ENCODE results near the gene MOB1B.
A peak's percentile ranks its signal among the peaks of the same experiment; 100 is the strongest.
"Not testable (repeated sequence)": the region's sequence is repeated elsewhere in the genome, so short reads cannot be mapped to it uniquely, and the experiment has no call there.

MOB1B gene

DNA sequence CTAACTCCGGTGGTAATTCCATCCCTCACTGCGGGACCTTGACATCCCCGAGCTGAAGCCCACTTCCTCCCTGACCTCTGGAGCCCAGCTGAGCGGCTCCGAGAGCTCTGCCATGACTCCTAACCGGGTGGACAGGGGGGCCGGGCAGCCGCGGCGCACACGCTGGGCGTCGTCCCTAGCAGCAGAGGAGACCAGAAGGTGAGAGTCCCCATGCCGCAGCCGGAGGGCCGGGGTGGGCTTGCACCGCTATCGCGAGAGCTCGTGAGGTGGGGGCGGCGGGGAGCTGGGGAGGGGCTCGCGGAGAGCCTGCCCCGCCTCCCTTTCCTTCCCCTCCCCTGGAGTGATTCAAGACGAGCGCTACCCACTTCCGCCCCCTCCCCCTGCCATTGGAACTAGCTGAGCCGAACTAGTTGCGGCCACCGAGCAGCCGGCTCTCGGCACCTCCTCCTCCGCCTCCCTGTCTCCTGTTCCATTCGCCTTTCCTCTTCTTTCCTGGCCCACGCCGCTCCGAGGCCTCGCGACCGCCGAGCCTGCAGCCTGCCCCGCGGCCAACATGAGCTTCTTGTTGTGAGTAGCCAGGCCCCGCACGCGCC is at the start of gene MOB1B:
Gene MOB1B (plus strand): TSS at position 386 of the 593 bp plus-strand sequence. CDS start 168 bp downstream, at position 554.
- peak; percentile 68 for DNase-seq

DNA sequence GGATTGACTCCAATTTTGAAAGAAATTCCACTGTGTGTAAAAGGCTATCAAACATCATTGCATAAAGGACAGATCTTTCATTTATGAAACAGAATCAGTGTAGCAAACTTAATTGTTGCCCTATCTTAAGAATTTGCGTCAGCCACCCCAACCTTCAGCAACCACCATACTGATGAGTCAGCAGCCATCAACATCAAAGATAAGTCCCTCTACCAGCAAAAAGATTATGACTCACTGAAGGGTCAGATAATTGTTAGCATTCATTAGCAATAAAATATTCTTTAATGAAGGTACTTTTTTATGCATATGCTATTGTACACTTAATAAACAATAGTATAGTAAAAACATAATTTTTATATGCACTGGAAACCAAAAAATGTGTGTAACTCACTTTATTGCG is 46.7 kb upstream of the MOB1B start:
- no peak for DNase-seq

DNA sequence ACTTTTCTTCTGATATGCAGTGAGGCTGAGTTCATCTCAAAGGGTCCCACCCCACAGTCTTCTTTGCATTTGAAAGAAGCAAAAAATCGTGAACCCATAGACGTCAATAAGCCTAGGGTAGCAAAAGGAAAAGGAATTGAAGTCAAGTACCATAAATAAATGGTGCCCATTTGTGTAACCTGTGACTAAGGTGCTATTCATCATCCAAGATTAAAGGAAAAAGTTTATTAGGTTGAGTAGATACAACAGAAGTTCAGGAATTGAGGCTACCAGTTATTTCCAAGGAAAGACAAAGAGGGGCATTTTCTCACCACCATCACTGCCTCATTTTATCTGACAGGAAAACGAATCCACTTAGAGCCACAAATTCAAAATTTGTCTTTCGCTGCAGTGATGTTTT is 43.7 kb upstream of the MOB1B start:
- DNase-seq: no peak

- no peak for DNase-seq
Observed at GRCh38 chr4:70859066-70859465, 43.1 kb upstream of the MOB1B start.

DNA sequence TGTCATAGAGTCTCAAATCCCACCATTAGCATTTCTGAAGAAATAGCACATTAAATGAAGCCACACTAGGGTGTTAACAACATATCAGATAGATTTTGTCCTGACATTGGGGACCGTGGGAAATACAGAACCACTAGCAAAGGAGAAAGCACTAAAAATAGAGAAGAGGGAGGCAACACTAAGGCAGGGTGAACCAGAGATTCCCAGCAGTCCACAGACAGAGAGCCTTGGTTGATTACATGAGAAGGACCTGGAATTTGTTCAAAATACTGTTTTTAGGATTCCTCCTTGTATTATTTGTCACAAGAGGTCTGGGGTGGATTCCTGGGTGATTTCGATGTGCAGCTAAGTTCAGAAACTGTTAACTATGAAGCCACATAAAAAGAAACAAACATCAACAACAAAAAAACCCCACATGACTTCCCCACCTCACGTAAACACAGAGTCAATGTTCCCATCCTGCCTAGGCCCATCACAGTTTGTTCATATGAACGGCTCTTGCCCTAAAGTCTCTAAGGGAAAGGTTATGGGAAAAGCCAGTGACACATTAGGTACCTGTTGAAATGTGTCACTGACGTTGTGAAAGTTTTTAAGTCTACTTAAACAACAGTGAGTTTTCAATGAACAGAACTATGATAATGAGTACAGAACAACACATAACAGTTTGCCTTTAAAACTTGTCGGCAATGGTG is 38.9 kb upstream of the MOB1B start:
- no peak for DNase-seq

DNA sequence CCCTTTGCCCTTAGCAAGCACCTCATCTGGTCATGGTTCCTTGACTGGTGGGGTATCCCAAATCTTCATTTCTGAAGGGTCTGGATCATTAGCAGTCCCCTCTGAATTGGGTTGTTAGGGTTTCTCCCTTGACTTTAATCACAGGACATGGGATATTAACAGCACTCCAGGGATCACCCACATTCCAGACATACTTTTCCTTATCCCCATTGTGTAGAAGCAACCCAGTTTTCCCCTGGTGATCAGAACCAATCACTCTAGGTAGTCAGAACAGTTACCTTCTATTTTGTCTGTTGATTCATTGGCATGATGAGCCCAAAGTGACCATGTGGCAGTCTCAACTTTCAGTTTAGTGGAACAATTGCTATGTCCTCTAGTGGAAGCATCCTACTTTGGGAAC is 33.4 kb upstream of the MOB1B start:
- DNase-seq: no peak

GRCh38 chr4:70873216-70873615 is 29.0 kb upstream of the MOB1B start:
- no peak for DNase-seq

DNA sequence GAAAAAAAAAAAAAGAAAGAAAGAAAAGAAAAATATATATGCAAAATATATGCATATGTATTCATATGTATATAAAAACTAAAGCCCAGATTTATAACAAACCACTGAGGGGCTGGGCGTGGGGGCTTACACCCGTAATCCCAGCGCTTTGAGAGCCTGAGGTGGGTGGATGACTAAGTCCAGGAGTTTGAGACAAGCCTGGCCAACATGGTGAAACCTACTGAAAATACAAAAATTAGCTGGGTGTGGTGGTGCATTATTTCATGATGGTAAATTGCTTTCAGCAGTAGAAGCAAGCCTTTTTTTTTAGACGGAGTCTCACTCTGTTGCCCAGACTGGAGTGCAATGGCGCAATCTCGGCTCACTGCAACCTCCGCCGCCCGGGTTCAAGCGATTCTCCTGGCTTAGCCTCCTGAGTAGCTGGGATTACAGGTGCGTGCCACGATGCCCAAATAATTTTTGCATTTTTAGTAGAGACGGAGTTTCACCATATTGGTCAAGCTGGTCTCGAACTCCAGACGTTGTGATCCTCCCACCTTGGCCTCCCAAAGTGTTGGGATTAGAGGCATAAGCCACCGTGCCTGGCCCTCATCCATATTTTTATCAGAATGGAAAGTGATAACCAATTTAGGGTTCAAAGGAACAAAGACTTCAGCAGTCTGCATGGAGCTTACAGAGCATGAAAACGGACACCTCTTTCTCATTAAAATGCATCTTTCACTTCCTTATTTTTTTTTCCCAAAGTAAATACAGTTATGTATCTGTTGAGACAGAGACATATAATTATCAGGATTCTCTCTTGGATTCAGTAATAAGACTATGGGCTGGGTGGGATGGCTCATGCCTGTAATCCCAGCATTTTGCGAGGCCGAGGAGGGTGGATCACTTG is 27.7 kb upstream of the MOB1B start:
- no peak for DNase-seq

GRCh38 chr4:70877556-70877955 is 24.6 kb upstream of the MOB1B start:
- no peak for DNase-seq

GRCh38 chr4:70880739-70881138 is 21.4 kb upstream of the MOB1B start:
- no peak for DNase-seq

DNA sequence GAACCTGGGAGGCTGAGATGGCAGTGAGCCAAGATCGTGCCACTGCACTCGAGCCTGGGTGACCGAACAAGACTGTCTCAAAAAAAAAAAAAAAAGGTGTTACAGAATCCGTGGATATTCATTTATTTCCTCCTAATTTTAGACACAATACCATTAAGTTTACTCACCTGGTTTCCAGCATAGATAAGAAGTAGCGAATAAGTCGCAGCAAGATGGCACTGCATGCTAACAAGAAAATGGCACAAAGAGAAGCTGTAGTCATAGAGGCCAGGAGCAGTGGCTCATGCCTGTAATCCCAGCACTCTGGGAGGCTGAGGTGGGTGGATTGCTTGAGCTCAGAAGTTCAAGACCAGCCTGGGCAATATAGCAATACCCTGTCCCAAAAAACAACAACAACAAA is 17.0 kb upstream of the MOB1B start:
- DNase-seq: no peak

- no peak for DNase-seq
Observed at GRCh38 chr4:70892086-70892769, 9.9 kb upstream of the MOB1B start.

DNA sequence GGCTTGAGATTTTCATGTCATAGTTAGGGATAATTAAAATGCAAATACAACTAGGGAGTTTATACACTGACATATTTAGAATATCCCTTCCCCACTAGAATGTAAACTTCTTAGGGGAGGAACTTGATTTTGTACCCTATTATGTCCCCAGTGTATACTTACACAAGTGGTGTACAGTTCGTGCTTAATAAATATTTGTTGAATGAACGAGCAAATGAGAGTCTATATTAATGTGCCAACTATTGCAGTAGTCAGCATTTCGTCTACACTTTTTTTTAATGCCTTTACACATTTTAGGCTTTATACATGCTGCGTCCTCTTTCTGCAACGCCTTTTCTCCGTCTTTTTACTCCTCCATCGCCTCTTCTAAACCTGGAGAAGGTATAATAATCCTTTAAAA is 8.4 kb upstream of the MOB1B start:
- DNase-seq: no peak

- no peak for DNase-seq
Observed at GRCh38 chr4:70895405-70895804, 6.8 kb upstream of the MOB1B start.

DNA sequence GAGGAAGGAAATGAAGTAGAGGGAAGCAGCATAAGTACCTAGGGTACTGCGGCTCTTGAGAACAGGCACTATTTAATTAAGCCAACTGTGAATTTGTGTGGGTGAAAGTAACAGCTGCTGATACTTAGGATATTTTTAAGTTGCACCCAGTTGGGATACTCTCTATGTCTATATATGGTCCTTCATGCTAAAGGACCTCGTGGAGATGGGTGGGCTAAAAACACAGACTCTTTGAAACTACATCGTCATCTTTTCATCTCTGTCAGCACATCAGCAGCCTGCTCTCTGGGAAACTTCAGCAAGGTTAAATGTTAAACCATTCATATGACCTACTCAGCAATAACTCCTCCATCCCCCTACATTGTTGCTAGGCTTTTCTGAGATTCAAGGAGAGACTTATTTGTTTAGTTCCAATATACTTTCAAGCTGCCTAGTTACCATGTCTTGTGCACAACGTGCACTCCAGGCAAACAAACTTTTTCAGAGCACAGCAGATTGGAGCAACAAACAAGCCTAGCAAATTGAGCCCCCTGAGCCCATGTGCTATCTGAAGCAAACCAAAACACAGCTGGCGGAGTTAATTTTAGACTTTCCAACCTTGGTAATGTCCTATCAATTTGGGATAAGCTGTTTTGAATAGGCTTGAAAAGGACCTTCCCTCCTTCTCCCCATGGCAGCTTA is 6.2 kb upstream of the MOB1B start:
- no peak for DNase-seq

DNA sequence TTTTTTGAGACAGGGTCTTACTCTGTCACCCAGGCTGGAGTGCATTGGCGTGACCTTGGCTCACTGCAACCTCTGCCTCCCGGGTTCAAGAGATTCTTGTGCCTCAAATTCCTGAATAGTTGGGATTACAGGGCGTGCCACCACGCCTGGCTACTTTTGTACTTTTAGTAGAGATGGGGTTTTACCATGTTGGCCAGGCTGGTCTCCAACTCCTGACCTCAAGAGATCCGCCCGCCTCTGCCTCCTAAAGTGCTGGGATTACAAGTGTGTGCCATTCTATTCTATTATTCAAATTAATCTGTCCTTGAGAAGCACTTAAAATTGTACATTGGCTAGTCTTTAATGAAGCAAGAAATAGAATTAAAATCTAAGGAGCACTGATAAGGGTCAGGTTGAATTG is 3.6 kb upstream of the MOB1B start:
- not testable (repeated sequence) for DNase-seq

GRCh38 chr4:70901607-70901983 is 574 bp upstream of the MOB1B start:
- no peak for DNase-seq

DNA sequence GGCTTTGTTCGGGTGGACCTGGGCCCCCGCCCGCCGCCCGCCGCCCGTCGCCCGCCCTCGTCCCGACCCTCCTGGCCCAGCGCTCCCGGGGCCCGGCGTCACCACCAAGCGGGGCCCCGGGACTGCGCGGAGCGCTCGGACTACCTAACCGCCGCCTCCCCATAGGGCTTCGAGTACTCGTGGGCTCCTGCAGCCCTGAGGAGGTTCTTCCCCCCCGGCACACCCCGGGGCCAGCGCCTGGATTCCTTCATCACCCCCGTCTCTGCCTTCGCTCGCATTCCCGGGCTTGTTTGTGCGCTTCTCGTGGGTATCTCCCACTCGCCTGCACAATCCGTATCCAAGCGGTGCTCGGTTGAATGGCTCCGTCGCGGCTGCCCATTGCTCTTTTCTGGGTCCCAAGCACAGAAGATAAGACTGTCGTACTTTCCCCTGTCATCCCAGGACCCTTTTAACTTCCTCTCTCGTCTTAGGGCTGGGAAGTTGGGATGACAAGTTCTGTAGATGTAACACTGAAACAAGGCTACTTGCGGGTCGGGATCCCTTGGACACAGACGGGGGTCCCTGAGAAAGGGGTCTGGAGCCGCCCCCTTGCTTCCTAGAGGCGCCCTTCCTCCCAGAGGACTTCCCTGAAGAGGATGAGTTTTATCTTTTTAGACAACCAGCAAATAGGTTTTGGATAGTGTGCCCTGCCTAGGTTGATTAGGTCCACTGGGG is 565 bp downstream of the MOB1B start:
- DNase-seq: no peak

- no peak for DNase-seq
Observed at GRCh38 chr4:70903291-70903603, 1.1 kb downstream of the MOB1B start.

DNA sequence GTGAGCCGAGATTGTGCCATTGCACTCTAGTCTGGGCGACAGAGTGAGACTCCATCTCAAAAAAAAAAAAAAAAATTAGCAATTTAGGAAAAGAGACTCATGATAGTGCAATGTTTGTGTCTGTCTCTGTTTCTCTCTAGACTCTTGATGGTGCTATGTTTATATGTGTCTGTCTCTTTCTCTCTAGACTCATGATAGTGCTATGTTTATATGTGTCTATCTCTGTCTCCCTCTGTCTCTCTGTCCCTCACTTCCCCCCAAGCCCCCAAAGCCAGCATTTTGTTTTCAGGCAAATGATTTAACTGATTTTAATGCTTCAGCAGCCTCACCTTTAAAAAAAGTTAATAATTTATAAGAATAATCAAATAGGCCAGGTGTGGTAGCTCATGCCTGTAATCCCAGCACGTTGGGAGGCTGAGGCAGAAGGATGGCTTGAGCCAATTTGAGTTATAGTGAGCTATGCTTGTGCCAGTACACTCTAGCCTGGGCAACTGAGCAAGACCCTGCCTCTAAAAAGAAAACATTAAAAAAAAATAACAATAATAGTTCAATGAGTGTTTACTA is 6.9 kb downstream of the MOB1B start:
- DNase-seq: no peak

DNA sequence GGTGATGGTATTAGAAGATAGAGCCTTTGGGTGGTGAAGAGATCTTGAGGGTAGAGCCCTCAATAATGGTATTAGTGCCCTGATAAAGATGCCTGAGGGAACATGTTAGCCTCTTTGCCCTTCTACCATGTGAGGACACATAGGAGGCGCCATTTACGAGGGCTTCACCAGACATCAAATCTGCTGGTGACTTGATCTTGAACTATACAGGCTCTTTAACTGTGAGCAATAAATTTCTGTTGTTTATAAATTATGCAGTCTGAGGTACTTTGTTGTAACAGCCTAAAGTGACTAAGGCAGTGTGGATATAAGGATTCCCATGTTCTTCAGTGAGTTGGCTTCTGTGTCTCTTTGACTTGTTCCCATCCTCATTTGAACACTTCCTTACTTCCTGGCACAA is 11.8 kb downstream of the MOB1B start:
- peak; percentile 69 for DNase-seq

- no peak for DNase-seq
Observed at GRCh38 chr4:70914631-70915030, 12.5 kb downstream of the MOB1B start.
